ENCODE results near the gene AQP3.
"Not testable (repeated sequence)": the region's sequence is repeated elsewhere in the genome, so short reads cannot be mapped to it uniquely, and the experiment has no call there.

Gene AQP3

GRCh38 chr9:33414889-33415500 is 32.4 kb downstream of the AQP3 start:
- DNase-seq (ENCODE audit: low read depth), result no peak

- no peak for DNase-seq (ENCODE audit: low read depth)
Observed at GRCh38 chr9:33414268-33414667, 33.1 kb downstream of the AQP3 start.

DNA sequence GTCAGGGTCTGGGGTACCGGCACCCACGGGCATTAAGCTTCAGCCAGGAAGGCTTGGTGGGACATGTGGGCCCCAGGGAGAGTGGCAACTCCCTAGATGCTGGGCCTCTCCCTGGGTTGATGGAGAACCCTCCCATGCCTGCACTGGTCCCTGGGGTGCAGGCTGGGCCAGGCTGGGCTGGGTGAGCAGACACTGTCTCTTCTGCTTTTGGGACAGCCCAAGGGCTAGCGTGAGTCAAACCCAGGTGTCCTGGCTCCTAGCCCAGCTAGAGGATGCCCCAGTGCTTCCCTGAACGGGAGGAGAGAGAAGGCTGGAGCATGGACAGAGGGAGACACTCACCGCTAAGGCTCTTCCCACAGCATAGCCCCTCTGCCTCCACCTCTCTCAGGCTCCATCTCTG is 39.3 kb downstream of the AQP3 start:
- DNase-seq (ENCODE audit: low read depth), result no peak

- DNase-seq (ENCODE audit: low read depth), result no peak
Observed at GRCh38 chr9:33407061-33407460, 40.3 kb downstream of the AQP3 start.

DNA sequence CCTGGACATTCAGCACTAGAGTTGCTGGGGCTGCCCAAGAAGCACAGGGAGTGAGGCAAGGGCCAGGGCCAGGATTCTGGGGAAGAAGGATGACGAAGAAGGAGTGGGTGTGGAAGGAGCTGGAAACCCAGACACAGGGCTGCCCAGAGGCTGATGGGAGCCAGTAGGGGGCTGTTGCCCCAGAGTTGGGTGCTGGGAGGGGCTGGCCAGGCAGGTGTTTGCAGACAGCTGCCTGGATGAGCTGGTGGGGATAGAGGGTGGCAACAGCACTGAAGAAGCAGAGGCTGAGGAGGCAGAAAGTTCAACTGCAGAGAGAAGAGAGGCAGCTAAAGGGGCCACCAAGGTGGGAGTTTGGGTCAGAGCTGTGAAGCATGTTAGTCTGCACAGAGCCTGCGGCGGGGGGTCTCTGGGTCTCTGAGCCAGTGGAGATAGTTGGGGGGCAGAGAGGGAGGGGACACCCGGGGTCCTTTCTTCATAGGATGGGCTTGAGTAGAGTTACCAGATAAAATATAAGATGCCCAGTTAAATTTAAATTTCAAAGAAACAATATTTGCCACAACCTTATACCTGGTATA is 42.5 kb downstream of the AQP3 start:
- DNase-seq (ENCODE audit: low read depth), result no peak

- DNase-seq (ENCODE audit: low read depth), result no peak
Observed at GRCh38 chr9:33403941-33404787, 43.2 kb downstream of the AQP3 start.

GRCh38 chr9:33402371-33402770 is 45.0 kb downstream of the AQP3 start, which contains the start of gene AQP7:
Gene AQP7, minus strand, starts transcription at chr9:33402568. Its CDS starts 1,306 bp downstream, at chr9:33401262.
- DNase-seq (ENCODE audit: low read depth), result not testable (repeated sequence)

DNA sequence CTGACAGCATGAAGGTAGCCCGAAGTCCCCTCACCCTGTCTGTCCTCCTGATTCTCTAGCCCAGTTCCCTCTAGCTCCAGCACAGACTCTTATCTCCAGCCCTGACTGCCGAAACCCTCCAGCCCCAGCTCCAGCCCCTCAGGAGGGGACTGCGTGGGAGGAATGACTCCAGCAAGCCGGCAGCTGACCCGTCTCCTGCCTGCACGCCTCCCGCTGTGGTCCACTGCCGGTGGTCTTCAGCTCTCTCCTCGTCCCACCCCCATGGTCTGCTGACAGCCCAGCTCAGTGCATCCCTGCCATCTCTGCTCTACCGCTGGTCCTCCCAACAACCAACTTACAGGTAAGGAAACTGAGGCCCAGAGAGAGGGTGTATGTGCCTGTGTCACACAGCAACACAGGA is 45.6 kb downstream of the AQP3 start:
- DNase-seq (ENCODE audit: low read depth), result not testable (repeated sequence)

DNA sequence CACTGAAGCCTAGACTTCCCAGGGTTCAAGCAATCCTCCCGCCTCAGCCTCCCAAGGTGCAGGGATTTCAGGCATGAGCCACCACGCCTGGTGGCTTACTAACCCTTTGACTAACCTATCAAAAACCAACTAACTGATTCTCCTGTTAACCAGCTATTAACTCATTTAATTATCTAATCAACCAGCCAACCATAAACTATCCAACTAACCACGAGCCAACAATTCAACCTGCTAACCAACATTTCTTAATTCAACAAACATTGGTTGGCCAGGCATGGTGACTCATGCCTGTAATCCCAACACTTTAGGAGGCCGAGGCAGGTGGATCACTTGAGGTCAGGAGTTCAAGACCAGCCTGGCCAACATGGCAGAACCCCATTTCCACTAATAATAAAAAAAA is 48.3 kb downstream of the AQP3 start:
- not testable (repeated sequence) for DNase-seq (ENCODE audit: low read depth)

DNA sequence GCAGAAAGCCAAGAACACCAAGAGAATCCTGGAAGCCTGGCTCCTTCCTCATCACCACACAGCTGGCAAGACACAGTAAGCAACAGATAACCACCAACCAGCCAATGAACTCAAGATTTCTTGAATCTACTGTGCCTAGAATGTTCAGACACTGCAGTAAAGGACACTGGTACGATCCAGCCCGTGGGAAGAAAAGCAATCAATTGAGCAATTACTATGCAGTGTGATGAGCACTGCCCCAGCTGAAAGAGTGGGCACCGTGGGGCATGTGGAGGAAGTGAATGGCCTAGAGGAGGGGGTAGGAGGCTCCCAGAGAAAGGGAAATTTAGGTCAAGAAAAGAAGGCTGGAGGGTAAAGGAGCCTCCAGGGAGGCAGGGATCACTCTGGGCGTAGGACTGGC is 49.6 kb downstream of the AQP3 start:
- DNase-seq (ENCODE audit: low read depth), result not testable (repeated sequence)

GRCh38 chr9:33395159-33395879 is 52.1 kb downstream of the AQP3 start:
- DNase-seq (ENCODE audit: low read depth), result not testable (repeated sequence)

DNA sequence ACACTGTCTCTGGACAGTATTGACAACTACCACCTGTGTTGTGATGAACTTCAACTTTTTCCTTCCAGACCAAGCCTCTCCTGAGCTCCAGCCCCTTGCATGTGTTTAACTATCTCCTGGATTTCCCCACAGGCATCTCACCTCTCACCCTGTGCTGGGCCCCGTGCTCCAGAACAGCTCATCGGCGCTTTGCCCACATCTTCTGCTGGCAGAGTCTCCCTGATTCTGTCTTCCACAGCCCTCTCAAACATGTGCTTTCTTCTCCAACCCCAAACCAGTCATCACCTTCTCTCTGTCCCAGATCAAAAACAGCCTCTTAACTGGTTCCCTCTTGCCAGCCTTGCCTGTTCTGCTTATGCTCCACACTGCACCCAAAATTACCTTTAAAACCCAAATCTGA is 53.4 kb downstream of the AQP3 start:
- not testable (repeated sequence) for DNase-seq (ENCODE audit: low read depth)

GRCh38 chr9:33393581-33393980 is 53.8 kb downstream of the AQP3 start:
- DNase-seq (ENCODE audit: low read depth), result no peak

DNA sequence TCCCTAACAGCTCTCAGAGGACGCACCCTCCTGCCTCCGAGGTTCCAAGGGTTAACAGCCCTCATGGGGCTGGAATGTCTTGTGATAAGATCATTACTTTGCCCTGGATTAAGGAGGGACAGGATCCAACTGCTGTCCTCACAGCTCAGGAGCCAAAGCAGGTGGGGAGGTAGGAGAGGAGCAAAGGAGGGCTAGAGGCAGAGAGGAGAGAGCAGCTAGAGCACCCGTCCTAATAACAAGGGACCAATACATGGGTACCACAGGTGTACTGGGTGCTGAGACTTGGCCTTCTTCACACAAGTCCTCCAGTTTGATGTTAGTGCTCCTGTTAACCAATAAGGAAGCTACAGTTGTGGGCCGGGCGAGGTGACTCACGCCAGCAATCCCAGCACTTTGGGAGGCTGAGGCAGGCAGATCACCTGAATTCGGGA is 54.8 kb downstream of the AQP3 start:
- not testable (repeated sequence) for DNase-seq (ENCODE audit: low read depth)

All from activated T-helper 9 cell treated with anti-CD3 and anti-CD28 coated beads, Interleukin-2, amount 50 U/mL, for 16 hours (primary cell).